Measurements from ENCODE around the gene UBE3C.
A peak's percentile ranks its signal among the peaks of the same experiment; 100 is the strongest.
"Not testable (repeated sequence)": the region's sequence is repeated elsewhere in the genome, so short reads cannot be mapped to it uniquely, and the experiment has no call there.

The UBE3C gene

DNA sequence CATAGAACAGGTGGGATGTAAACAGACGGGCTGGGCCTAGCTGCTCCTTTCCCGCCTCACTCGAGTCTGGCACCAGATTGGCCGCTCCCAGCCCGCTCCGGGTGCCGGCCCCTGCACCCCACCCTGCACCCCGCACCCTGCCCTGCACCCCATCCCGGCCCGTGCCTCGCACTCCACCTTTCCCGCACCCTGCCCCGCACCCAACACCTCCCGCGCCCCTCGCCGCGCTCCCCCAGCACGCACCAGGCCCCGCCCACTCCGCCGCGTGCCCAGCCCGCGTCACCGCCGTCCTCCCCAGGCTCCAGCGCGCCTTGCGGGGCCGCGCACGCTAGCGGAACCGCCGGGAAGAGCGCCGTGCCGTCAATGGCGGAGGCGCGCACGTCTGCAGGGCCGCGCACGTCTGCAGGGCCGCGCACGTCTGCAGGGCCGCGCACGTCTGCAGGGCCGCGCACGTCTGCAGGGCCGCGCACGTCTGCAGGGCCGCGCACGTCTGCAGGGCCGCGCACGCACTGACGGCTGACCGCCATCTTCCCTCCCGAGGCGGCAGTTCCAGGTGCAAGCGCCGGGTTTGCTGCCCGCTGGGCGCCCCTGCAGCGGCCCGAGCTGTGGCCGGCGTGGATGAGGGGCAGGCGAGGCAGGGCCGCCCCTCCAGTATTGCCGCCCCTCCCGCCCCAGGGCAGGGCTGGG lies at the start of gene UBE3C:
Gene UBE3C, plus strand, starts transcription at position 503 of the 687 bp plus-strand sequence. CDS start 347 bp downstream, outside the sequence.
- DNase-seq (ENCODE audit: low spot score): peak; percentile 86

- DNase-seq (ENCODE audit: low spot score): no peak
These were observed 49.6 kb upstream of the UBE3C start for GRCh38 chr7:157089100-157089610.

DNA sequence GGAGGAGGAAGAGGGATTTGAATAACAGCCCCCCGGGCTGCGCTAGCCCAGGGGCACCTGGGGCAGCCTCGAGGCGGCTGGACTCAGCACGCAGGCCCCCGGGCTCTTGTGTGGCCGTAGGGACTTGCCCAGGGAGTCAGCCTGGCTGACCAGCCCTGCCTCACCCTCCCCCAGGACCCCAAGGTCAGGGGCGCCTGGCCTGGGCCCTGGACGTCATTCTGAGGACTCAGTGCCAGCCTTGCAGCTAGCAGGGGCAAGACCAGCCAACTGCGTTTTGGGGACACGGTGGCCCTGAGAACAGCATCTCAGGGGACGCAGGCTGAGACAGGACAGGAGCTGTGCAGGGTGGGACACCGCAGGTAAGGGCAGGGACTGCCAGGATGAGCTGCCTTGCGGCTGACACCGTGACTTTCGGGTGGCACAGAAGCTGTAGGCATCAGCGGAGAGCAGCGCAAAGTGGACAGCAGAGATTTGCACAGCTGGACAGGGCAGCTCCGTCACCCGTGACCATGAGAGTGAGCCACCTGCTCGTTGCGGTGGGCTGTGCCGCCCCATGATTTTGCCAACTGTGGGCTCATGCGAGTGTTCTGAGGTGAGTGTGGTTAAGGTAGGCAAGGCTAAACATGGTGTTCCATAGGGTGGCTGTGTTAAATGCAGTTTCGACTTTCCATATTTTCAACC lies 48.1 kb upstream of the UBE3C start:
- DNase-seq (ENCODE audit: low spot score): no peak

DNA sequence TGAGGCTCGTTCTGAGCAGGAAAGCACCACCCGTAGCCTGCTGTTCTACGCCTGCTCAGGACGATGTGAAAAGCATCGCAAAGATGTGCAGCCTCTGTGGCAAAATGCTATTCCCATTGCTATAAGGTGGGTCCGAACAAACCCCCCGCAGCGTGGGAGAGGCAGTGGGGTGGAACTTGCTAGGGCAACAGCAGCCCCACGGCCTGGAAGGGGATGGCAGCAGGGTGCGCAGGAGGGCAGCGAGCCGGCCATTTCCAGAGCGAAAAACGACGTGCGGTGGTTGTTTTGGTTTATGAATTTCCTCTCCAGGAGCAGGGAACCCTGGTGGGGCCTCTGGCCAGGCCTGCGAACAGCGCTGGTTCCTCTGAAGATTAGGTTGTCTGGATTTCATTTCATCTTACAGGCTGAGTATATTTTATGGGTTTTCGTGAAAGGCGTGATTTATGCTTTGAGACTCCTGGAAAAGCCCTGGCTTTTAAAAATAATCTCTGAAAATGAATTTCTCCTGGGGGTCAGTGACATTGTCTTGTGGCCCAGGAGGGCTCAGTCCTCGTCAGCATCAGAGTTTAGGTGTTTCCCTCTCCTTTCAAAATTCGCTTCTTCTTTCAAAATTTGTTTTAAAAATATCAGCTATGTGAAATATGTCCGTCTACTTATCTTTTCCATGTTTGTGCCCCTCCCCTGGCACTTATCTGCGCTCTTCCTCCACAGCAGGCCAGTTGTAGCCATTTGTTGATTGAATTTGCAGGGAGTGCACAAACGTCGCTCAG lies 42.3 kb upstream of the UBE3C start:
- no peak for DNase-seq (ENCODE audit: low spot score)

DNA sequence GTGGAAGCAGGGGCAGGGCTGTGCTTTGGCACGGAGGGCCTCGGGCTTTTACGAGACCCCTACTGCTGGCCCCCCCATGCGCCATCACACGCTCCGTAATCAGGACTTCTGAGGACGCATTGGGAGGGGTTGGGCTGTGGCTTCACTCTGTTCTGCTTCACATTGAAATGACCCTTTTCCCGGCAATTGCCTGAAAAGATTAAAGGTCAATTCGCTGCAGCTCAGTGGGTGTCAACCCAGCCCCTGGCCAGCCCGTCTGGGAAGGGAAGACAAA lies 41.7 kb upstream of the UBE3C start:
- no peak for DNase-seq (ENCODE audit: low spot score)

GRCh38 chr7:157097569-157097968 lies 41.2 kb upstream of the UBE3C start:
- no peak for DNase-seq (ENCODE audit: low spot score)

GRCh38 chr7:157100005-157100404 lies 38.7 kb upstream of the UBE3C start:
- DNase-seq (ENCODE audit: low spot score): not testable (repeated sequence)

DNA sequence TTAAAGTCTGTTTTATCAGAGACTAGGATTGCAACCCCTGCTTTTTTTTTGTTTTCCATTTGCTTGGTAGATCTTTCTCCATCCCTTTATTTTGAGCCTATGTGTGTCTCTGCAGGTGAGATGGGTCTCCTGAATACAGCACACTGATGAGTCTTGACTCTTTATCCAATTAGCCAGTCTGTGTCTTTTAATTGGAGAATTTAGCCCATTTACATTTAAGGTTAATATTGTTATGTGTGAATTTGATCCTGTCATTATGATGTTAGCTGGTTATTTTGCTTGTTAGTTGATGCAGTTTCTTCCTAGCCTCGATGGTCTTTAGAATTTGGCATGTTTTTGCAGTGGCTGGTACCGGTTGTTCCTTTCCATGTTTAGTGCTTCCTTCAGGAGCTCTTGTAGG lies 35.1 kb upstream of the UBE3C start:
- not testable (repeated sequence) for DNase-seq (ENCODE audit: low spot score)

- DNase-seq (ENCODE audit: low spot score): no peak
These were observed 27.4 kb upstream of the UBE3C start for GRCh38 chr7:157111311-157111710.

DNA sequence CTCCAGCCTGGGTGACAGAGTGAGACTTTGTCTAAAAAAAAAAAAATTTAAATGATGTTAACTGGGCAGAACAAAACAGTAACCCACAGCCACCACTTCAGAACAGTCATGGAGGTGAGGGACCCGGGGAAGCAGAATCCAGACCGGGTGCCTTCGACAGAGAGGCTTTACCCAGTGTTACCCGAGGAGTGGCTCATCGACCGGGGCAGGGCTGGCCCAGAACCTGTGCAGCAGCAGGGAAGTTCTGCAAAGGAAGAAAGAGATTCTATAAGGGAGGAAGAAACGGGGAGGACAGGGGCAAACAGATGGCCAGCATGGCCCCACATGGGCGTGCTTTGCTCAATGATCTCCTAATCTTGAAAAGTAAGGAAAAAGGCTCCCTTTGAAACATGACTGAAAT lies 26.0 kb upstream of the UBE3C start:
- DNase-seq (ENCODE audit: low spot score): no peak

GRCh38 chr7:157113607-157114006 lies 25.1 kb upstream of the UBE3C start:
- no peak for DNase-seq (ENCODE audit: low spot score)

- no peak for DNase-seq (ENCODE audit: low spot score)
These were observed 22.0 kb upstream of the UBE3C start for GRCh38 chr7:157116762-157117161.

DNA sequence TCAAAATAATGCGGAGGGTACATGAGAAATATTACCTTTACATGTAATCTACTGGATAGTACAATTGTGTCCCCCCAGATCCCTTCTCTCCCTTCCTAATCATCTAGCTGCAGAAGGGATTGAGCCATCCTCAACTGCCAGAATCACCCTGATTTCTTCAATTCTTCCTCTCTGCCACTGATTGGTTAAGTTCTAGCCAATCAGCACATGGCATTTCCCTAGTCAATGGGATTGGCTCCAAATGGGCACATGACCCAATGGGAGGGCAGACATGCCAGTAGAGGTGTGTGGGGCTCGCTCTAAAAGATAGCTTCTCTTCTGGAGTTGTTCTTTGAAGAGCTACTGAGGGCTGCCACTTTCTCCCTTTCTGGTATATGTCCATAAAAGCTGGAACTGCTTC lies 20.9 kb upstream of the UBE3C start:
- DNase-seq (ENCODE audit: low spot score): no peak

DNA sequence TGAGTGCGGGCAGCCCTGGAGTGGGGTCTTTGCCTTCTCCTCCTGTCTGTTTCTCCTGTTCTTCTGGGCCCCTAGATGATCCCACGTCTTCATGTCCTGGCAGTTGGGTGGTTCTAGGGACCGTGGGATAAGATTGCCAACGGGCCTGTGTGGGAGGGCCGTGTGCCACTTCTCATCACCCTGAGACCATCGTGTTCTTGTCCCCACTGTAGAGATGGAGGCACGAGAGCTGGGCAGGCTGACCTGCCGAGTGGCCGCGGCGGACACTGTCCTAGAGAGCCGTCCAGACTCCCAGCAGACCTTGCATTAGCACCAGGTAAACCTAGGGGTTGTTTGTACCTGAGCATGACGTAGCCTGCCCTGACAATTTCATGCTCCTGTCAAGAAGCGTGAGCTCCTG lies 18.5 kb upstream of the UBE3C start:
- no peak for DNase-seq (ENCODE audit: low spot score)

DNA sequence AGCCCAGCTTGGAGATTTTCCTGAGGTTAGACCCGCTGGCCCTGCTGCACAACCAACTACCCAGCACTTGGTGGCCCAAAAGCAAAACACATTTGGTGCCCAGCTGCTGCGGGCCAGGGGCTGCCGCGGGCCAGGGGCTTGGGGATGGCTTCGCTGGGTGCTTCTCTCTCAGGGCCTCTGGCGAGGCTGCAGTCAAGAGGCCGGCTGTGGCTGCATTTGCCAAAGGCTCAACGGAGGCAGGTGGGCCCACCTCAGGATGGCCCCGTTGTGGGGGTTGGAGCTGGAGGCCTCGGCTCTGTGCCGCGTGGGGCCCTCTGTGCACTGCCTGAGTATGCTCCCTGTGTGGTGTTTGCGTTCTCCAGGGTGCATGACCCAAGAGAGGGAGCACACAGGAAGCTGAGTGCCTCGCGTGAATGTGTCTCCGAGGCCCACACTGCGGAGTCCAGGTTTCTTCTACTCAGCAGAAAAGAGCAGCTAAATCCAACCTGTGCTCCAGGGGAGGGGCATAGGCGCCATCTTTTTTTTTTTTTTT lies 17.5 kb upstream of the UBE3C start:
- no peak for DNase-seq (ENCODE audit: low spot score)

DNA sequence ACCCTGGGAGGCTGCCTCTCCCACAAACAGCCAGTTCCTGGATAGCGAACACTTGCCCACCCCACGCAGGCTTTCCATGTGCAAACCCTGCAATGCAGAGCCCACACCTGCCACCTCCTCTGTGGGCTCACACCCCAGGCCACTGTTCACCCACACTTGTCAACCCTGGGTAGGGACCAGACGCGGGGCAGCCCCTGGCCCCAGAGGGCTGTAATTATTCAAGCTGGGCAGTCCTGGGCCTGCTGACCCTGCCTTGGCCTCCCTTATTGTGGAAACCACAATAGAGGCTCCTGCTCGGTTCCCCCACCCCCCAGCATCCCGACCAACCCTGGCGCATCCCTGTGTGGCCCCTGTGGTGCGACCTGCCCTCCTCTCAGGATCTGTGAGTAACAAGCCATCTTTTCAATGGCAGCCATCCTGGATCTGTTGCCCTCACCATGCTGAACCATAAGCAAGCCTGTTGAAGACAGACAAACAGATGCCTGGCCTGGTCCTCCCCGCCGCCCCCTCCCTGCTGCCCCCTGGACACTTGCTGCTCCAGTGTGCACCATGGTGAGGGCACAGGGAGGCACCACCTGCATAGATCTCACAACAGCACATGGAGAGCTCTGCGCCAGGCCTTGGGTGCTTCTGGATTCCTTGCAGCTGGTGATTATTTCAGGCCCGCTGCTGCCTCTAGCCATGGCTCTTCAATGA lies 15.8 kb upstream of the UBE3C start:
- DNase-seq (ENCODE audit: low spot score): no peak

GRCh38 chr7:157124690-157125089 lies 14.0 kb upstream of the UBE3C start:
- DNase-seq (ENCODE audit: low spot score): no peak

DNA sequence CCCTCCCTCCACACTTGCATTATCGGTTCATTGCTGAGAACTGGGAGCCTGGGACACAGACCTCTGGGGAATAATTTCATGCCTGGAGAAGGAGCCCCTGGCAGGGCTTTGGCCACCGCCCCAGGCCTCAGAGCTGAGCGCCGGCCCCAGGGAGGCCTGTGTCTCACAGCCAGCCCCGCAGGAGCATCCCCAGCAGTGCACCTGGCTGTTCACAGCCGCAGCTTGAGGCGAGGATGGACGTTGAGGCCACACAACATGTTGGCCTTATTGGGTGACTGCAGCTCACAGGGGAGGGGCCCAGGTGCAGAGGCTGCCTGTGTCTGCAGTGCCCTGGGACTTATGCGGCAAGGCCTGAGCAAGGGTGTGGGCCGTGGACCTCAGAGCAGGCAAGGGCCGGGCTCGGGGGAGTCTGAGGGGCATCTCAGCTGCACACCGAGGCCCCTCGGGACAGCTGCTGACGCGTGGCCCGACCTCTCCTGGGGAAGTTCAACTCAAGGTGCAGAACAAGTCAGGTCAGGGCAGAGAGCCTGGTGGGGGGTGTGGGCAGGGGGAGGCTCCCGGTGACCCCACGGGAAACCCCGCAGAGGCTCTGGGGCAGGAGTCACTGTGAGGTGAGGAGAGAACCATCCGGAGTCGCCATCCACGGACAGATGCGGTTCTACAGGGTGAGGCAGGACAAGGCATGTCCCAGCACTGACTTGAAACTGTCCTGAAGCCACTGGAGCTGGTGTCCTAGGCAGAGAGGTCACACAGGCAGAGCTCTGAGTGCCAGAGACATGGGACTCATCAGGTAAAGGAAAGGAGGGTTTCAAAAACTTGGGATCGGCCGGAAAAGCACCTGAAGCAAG lies 13.1 kb upstream of the UBE3C start:
- no peak for DNase-seq (ENCODE audit: low spot score)

DNA sequence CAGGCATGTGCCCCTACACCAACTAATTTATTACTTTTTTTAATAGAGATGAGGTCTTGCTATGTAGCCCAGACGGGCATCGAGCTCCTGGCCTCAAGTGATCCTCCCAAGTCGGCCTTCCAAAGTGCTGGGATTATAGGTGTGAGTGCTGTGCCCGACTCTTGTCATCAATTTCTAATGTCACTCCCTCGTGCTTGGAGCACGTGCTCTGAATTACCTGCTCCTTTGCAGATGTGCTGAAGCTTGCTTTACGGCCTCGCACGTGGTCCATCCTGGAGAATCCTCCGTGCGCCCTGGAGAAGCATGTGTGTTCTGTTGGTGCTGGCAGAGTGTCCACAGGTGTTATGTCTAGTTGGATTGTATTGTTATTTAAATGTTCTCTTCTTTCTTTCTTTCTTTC lies 11.8 kb upstream of the UBE3C start:
- DNase-seq (ENCODE audit: low spot score): no peak

- no peak for DNase-seq (ENCODE audit: low spot score)
These were observed 9.5 kb upstream of the UBE3C start for GRCh38 chr7:157129200-157129599.

DNA sequence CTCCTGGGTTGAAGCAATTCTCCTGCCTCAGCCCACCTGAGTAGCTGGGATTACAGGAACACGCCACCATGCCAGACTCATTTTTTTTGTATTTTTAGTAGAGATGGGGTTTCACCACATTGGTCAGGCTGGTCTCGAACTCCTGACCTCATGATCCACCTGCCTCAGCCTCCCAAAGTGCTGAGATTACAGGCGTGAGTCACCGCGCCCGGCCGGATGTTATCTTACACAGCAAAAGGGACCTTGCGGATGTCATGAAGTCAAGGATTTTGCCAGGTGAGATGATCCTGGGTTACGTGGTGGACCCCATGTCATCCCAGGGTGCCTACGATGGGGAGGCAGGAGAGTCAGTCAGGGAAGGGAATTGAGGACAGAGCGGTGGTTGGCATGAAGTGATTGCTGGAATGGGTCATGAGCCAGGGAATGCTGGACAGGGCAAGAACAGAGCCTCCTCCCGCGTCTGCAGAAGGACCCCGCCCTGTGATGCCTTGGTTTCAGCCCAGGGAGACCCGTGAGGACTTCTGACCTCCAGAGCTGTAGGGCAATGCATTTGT lies 8.7 kb upstream of the UBE3C start:
- DNase-seq (ENCODE audit: low spot score): no peak

Data from CD4-positive, alpha-beta T cell treated with Interleukin-6 at 100 ng/mL for 8 hours (primary cell).